Glutamatergic neuron (in vitro differentiated cells): ENCODE data around the gene ARL6IP5. TPM values are rescaled to one million over a fixed set of nuclear protein-coding genes. Genes with fewer than 3 reads are reported as not detected.

Experiments
- DNase-seq: peaks from one replicate; pipeline ENCODE4 v3.0.0; 2022
- H3K27ac Mint-ChIP-seq: one replicate; pipeline ENCODE4 v1.8.0; 2020; ENCODE audit warnings: mild to moderate bottlenecking, mixed read lengths, inconsistent platforms; ENCODE audit not compliant: unreplicated experiment
- H3K27me3 Mint-ChIP-seq: one replicate; pipeline ENCODE4 v1.8.0; 2020; ENCODE audit warnings: mild to moderate bottlenecking, moderate library complexity, mixed read lengths, inconsistent platforms; ENCODE audit not compliant: unreplicated experiment
- H3K36me3 Mint-ChIP-seq: one replicate; pipeline ENCODE4 v1.8.0; 2020; ENCODE audit warnings: mild to moderate bottlenecking, mixed read lengths, inconsistent platforms; ENCODE audit not compliant: unreplicated experiment
- H3K4me1 Mint-ChIP-seq: one replicate; pipeline ENCODE4 v1.8.0; 2020; ENCODE audit warnings: mild to moderate bottlenecking, low read depth, mixed read lengths, inconsistent platforms; ENCODE audit not compliant: unreplicated experiment
- H3K4me3 Mint-ChIP-seq: one replicate; pipeline ENCODE4 v1.8.0; 2020; ENCODE audit warnings: mild to moderate bottlenecking, mixed read lengths, inconsistent platforms; ENCODE audit not compliant: unreplicated experiment
- H3K9me3 Mint-ChIP-seq: one replicate; pipeline ENCODE4 v1.8.0; 2020; ENCODE audit warnings: mild to moderate bottlenecking, moderate library complexity, mixed read lengths, inconsistent platforms; ENCODE audit not compliant: unreplicated experiment
- CTCF ChIP-seq: fragments of 200-600 bp; sonication (generic); IDR thresholded peaks from one replicate; pipeline ENCODE4 v1.5.0; 2021; ENCODE audit not compliant: partially characterized antibody, unreplicated experiment
- total RNA-seq: library from RNA; stranded (reverse); fragmentation: NEBNext Ultra II Directional; extraction: Animal tissue kit (Norgen Biotek cat#: 25700); gene quantifications from one replicate; pipeline ENCODE4 v1.2.1, GENCODE V29; 2021; ENCODE audit not compliant: unreplicated experiment

The ARL6IP5 gene
- total RNA-seq, 1 donor from 2014 or later: 74.0 TPM

- Mint-ChIP-seq H3K27me3 (no peaks in the 10 kb centered on the region), H3K36me3 (no peaks in the 10 kb centered on the region), H3K4me3 (no peak overlapping the region), H3K27ac (no peak overlapping the region), H3K4me1 (no peaks in the 10 kb centered on the region), H3K9me3 (no peaks in the 10 kb centered on the region)
- no peak for DNase-seq
- no peak for TF ChIP-seq CTCF
Measured at GRCh38 chr3:69113536-69113935, 28.8 kb downstream of the ARL6IP5 start.

GRCh38 chr3:69115731-69116130, 31.0 kb downstream of the ARL6IP5 start:
- H3K4me3 Mint-ChIP-seq: no peak overlapping the region
- H3K27me3 Mint-ChIP-seq: no peaks in the 10 kb centered on the region
- no peaks in the 10 kb centered on the region for H3K9me3 Mint-ChIP-seq
- DNase-seq: no peak
- no peaks in the 10 kb centered on the region for H3K36me3 Mint-ChIP-seq
- no peak overlapping the region for H3K27ac Mint-ChIP-seq
- H3K4me1 Mint-ChIP-seq: no peaks in the 10 kb centered on the region
- TF ChIP-seq CTCF: no peak

- Mint-ChIP-seq H3K27ac (no peak overlapping the region), H3K4me1 (no peaks in the 10 kb centered on the region), H3K36me3 (no peaks in the 10 kb centered on the region), H3K27me3 (no peaks in the 10 kb centered on the region), H3K4me3 (no peak overlapping the region), H3K9me3 (no peaks in the 10 kb centered on the region)
- TF ChIP-seq CTCF: no peak
- no peak for DNase-seq
Measured at GRCh38 chr3:69116162-69116561, 31.4 kb downstream of the ARL6IP5 start.

GRCh38 chr3:69116897-69117296, 32.2 kb downstream of the ARL6IP5 start:
- Mint-ChIP-seq H3K4me3 (no peak overlapping the region), H3K27me3 (no peaks in the 10 kb centered on the region), H3K27ac (no peak overlapping the region), H3K36me3 (no peaks in the 10 kb centered on the region), H3K4me1 (peaks cover 2% of the 10 kb centered on the region), H3K9me3 (no peaks in the 10 kb centered on the region)
- TF ChIP-seq CTCF: no peak
- DNase-seq: no peak

GRCh38 chr3:69118555-69118954, 33.8 kb downstream of the ARL6IP5 start:
- no peak for DNase-seq
- Mint-ChIP-seq H3K27ac (no peak overlapping the region), H3K27me3 (no peaks in the 10 kb centered on the region), H3K4me3 (no peak overlapping the region), H3K4me1 (peaks cover 2% of the 10 kb centered on the region), H3K36me3 (no peaks in the 10 kb centered on the region), H3K9me3 (no peaks in the 10 kb centered on the region)
- TF ChIP-seq CTCF: no peak
